Glutamatergic neuron (in vitro differentiated cells): Measurements from ENCODE around the gene MAST4. TPM values are rescaled to one million over a fixed set of nuclear protein-coding genes. Genes with fewer than 3 reads are reported as not detected.

Experiments used
- DNase-seq: peaks from one replicate; pipeline ENCODE4 v3.0.0; 2022
- H3K27ac Mint-ChIP-seq: one replicate; pipeline ENCODE4 v1.8.0; 2020; ENCODE audit warnings: mild to moderate bottlenecking, mixed read lengths, inconsistent platforms; ENCODE audit not compliant: unreplicated experiment
- H3K27me3 Mint-ChIP-seq: one replicate; pipeline ENCODE4 v1.8.0; 2020; ENCODE audit warnings: mild to moderate bottlenecking, moderate library complexity, mixed read lengths, inconsistent platforms; ENCODE audit not compliant: unreplicated experiment
- H3K36me3 Mint-ChIP-seq: one replicate; pipeline ENCODE4 v1.8.0; 2020; ENCODE audit warnings: mild to moderate bottlenecking, mixed read lengths, inconsistent platforms; ENCODE audit not compliant: unreplicated experiment
- H3K4me1 Mint-ChIP-seq: one replicate; pipeline ENCODE4 v1.8.0; 2020; ENCODE audit warnings: mild to moderate bottlenecking, low read depth, mixed read lengths, inconsistent platforms; ENCODE audit not compliant: unreplicated experiment
- H3K4me3 Mint-ChIP-seq: one replicate; pipeline ENCODE4 v1.8.0; 2020; ENCODE audit warnings: mild to moderate bottlenecking, mixed read lengths, inconsistent platforms; ENCODE audit not compliant: unreplicated experiment
- H3K9me3 Mint-ChIP-seq: one replicate; pipeline ENCODE4 v1.8.0; 2020; ENCODE audit warnings: mild to moderate bottlenecking, moderate library complexity, mixed read lengths, inconsistent platforms; ENCODE audit not compliant: unreplicated experiment
- total RNA-seq: library from RNA; stranded (reverse); fragmentation: NEBNext Ultra II Directional; extraction: Animal tissue kit (Norgen Biotek cat#: 25700); gene quantifications from one replicate; pipeline ENCODE4 v1.2.1, GENCODE V29; 2021; ENCODE audit not compliant: unreplicated experiment
- TF ChIP-seq, protein P1 (sequence below): fragments of 200-600 bp; sonication (generic); IDR thresholded peaks from one replicate; pipeline ENCODE4 v1.5.0; 2021; ENCODE audit not compliant: partially characterized antibody, unreplicated experiment

MAST4 gene
- total RNA-seq, 1 donor from 2014 or later = 11.5 TPM

DNA sequence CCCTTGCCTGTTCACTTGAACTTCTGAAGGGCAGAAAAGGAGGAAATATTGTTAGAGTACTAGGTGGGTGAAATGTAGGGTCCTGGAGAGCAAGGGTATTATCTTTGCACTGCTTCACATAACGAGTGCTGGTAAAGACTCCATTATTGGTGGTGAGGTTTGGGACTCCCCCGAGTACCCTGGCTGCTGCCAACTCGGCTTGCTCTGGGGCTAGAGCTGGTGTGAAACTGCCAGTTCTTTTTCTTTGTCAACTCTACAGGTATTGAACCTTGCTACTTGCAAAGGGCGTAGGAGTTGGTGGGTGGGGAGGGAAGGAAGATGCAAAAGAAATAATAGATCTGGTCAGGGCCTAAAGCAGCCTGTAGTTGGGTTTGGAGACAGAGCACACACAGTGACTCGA lies 16.0 kb downstream of the MAST4 start:
- DNase-seq = no peak
- TF ChIP-seq, protein P1, sequence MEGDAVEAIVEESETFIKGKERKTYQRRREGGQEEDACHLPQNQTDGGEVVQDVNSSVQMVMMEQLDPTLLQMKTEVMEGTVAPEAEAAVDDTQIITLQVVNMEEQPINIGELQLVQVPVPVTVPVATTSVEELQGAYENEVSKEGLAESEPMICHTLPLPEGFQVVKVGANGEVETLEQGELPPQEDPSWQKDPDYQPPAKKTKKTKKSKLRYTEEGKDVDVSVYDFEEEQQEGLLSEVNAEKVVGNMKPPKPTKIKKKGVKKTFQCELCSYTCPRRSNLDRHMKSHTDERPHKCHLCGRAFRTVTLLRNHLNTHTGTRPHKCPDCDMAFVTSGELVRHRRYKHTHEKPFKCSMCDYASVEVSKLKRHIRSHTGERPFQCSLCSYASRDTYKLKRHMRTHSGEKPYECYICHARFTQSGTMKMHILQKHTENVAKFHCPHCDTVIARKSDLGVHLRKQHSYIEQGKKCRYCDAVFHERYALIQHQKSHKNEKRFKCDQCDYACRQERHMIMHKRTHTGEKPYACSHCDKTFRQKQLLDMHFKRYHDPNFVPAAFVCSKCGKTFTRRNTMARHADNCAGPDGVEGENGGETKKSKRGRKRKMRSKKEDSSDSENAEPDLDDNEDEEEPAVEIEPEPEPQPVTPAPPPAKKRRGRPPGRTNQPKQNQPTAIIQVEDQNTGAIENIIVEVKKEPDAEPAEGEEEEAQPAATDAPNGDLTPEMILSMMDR = no peak
- Mint-ChIP-seq H3K36me3 (no peaks in the 10 kb centered on the region), H3K9me3 (no peaks in the 10 kb centered on the region), H3K4me3 (no peak overlapping the region), H3K27ac (no peak overlapping the region), H3K4me1 (peaks cover 4% of the 10 kb centered on the region), H3K27me3 (no peaks in the 10 kb centered on the region)

DNA sequence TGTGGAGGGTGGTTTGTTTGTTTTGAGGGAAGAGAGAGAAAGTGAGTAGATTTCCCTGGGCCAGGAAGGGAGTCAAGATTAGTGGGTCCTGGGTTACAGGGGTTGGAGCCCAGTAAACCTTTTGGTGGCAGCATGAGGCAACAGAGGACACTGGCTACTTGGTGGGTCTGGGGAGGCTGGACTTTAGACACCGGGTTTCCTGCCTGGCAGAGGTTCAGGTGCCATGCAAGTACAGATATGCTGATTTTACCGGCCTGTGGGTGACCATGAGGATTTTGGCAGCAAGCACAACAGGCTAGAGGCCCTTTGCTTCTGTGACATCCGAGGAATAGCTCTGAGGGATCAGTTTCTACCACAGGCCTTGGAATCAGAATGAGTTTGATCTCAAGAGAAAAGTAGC lies 18.9 kb downstream of the MAST4 start:
- Mint-ChIP-seq H3K27ac (no peak overlapping the region), H3K4me1 (peaks cover 4% of the 10 kb centered on the region), H3K27me3 (no peaks in the 10 kb centered on the region), H3K4me3 (no peak overlapping the region), H3K9me3 (no peaks in the 10 kb centered on the region), H3K36me3 (no peaks in the 10 kb centered on the region)
- DNase-seq = no peak
- TF ChIP-seq, protein P1 = no peak

DNA sequence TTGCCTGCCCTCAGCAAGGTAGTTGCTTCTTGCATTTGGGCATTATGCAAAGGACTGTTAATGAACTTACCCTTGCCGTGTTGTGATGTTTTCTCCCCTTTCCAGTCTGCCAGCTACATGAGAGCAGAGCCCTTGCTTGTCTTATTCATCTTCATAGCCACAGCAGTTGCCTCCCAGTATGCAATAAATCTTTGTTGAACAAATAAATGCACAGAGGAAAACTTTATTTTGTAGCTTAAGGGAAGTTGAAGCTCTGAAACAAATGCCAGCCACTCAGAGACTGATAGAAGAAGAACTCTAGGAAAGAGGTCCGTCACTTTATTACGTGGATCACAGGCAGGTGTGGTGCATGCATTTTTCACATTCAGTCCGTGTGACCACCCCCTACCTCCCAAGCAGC lies 19.7 kb downstream of the MAST4 start:
- H3K27ac Mint-ChIP-seq = no peak overlapping the region
- no peak for DNase-seq

DNA sequence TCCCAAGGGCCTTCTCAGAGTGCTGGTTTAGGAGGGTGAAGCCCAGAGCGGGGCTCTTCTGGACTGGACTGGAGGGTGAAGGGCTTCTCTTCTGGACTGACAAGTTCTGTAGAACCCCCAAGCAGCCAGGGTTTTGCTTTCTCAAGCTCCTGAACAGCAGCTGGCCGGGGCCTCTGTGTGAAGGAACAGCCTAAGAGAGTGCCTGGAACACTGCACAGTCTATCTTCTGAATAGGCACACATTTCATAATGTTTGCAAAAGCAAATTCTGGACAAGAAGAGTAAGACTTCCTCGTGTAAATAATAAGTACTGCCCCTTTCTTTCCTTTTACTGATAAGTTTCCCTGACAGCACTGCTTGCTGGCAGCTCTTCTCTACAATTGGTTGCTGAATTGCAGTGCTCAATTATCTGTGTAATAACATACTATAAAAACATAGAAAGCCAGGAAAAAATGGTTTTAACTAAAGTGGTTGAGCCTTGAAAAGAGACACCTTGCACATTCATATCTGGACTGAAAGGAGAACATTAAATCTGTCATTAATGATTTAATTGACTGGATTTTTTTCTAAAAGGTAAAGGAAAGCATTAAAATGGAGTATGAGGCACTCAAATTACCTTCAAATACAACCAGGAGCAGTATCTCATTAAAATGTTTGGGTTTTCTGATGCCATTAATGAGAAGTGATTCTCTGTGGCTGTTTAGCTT lies 20.5 kb downstream of the MAST4 start:
- Mint-ChIP-seq H3K27ac (no peak overlapping the region), H3K27me3 (no peaks in the 10 kb centered on the region), H3K4me3 (no peak overlapping the region), H3K4me1 (peaks cover 4% of the 10 kb centered on the region), H3K9me3 (no peaks in the 10 kb centered on the region), H3K36me3 (no peaks in the 10 kb centered on the region)
- TF ChIP-seq, protein P1 = no peak
- no peak for DNase-seq

More for the DNA sequence above, 19.7 kb downstream of the MAST4 start:
- H3K36me3 Mint-ChIP-seq = no peaks in the 10 kb centered on the region
- TF ChIP-seq, protein P1 = no peak
- no peaks in the 10 kb centered on the region for H3K9me3 Mint-ChIP-seq
- no peaks in the 10 kb centered on the region for H3K27me3 Mint-ChIP-seq
- peaks cover 4% of the 10 kb centered on the region for H3K4me1 Mint-ChIP-seq
- H3K4me3 Mint-ChIP-seq = no peak overlapping the region

DNA sequence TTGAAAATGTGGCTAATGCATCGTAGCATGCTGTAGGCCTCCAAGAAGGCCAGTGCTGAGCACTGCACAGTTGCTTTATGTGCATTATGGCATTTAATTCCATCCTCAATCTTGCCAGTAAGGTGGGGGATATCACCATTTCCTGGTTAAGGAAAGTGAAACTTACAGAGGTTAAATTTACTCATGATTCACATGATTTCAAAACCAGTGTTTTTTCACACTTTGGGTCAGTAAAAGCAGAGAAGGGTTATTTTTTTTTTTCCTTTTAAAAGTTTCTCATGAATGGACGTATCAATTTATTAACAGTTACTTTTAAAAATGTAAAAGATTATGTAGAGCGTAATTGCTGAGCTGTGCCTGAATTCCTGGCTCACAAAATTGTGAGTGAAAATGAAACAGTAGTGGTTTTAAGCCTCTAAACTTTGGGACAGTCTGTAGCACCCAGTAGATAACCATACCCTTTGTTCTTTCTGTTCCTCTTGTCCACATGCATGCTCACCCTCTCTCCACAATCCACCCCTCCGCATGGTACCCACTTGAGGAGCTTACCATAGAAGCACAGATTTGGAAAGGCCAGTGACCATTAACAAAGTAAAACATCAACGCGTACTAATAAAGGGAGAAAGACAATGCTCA lies 21.2 kb downstream of the MAST4 start:
- H3K27me3 Mint-ChIP-seq = no peaks in the 10 kb centered on the region
- no peak overlapping the region for H3K27ac Mint-ChIP-seq
- H3K9me3 Mint-ChIP-seq = no peaks in the 10 kb centered on the region
- DNase-seq = no peak
- H3K36me3 Mint-ChIP-seq = peaks cover 5% of the 10 kb centered on the region
- TF ChIP-seq, protein P1 = no peak
- peaks cover 4% of the 10 kb centered on the region for H3K4me1 Mint-ChIP-seq
- H3K4me3 Mint-ChIP-seq = no peak overlapping the region
